A549 (cell line): ENCODE data around the gene SURF1. TPM values are rescaled to one million over a fixed set of nuclear protein-coding genes. Genes with fewer than 3 reads are reported as not detected.

Experiments used
- ATAC-seq, 2 experiments: fragments of 200-7000 bp in 1 of 2; fragments of >200 bp in 1 of 2; cut with Nextera tagmentation in 1 of 2; cut with Tn5 transposase in 1 of 2; 3 replicates each; pipeline versions ENCODE4 v1.8.0 to v1.9.1; 2018 to 2020; ENCODE audit warnings: mild to moderate bottlenecking in 1 of 2, moderate library complexity in 1 of 2
- CTCF ChIA-PET: fragments of 300-600 bp; sonication (Branson Sonifier 250); formaldehyde crosslinking; extraction: SDS; loops from one replicate; lab custom pipeline; 2021; ENCODE audit warnings: antibody characterized with exemption, inconsistent platforms; lab: Yijun Ruan, JAX
- POLR2A ChIA-PET: fragments of 350-600 bp; formaldehyde crosslinking; extraction: SDS; loops from one replicate; lab custom pipeline; 2021; ENCODE audit warnings: antibody characterized with exemption, inconsistent platforms; lab: Yijun Ruan, JAX
- DNase-seq, 2 experiments: peaks; one replicate each; pipeline versions ENCODE4 v3.0.0 to v3.0.0-alpha.2; 2011 to 2016; ENCODE audit warnings: low read depth in 1 of 2, low spot score in 1 of 2
- FAIRE-seq: peaks from 2 replicates; lab custom pipeline; 2011; peaks lifted over from hg19 to GRCh38; lab: Jason Lieb, UNC
- H3K27ac ChIP-seq, 2 experiments: fragments of >200 bp; sonication (Bioruptor Twin); formaldehyde crosslinking; 3 replicates each; pipeline ENCODE4 v1.5.1; 2016 to 2017
- H3K4me1 ChIP-seq: fragments of >200 bp; sonication (Bioruptor Twin); formaldehyde crosslinking; 3 replicates; pipeline ENCODE4 v1.6.1; 2016
- H3K4me2 ChIP-seq: fragments of >200 bp; sonication (Bioruptor Twin); formaldehyde crosslinking; 3 replicates; pipeline ENCODE4 v1.6.1; 2016
- H3K4me3 ChIP-seq: fragments of >200 bp; sonication (Bioruptor Twin); formaldehyde crosslinking; 3 replicates; pipeline ENCODE4 v1.5.1; 2016
- H3K9me3 ChIP-seq: fragments of >200 bp; sonication (Bioruptor Twin); formaldehyde crosslinking; 3 replicates; pipeline ENCODE4 v1.6.1; 2016
- CEBPB ChIP-seq, 2 experiments: fragments of >200 bp in 1 of 2; sonication (Bioruptor Twin) in 1 of 2; formaldehyde crosslinking in 1 of 2; IDR thresholded peaks; 2 replicates each; pipeline ENCODE4 v1.6.1; 2012 to 2016
- ELK1 ChIP-seq: fragments of 150-350 bp; IDR thresholded peaks from 2 replicates; pipeline ENCODE4 v1.6.1; 2014; ENCODE audit warnings: low read depth, mild to moderate bottlenecking, low read length
- ESRRA ChIP-seq: fragments of 150-350 bp; IDR thresholded peaks from 2 replicates; pipeline ENCODE4 v1.6.1; 2014; ENCODE audit warnings: mild to moderate bottlenecking, low read length, borderline replicate concordance
- FOSB ChIP-seq: fragments of 250-450 bp; sonication (Bioruptor Pico); IDR thresholded peaks from 2 replicates; pipeline ENCODE4 v1.5.0; 2020; ENCODE audit warnings: mild to moderate bottlenecking, moderate library complexity
- HES2 ChIP-seq: fragments of >200 bp; sonication (Bioruptor Twin); formaldehyde crosslinking; IDR thresholded peaks from 2 replicates; pipeline ENCODE4 v1.6.1; 2016
- HEYL ChIP-seq: fragments of 250-450 bp; sonication (Bioruptor Pico); IDR thresholded peaks from 2 replicates; pipeline ENCODE4 v1.8.0; 2021; ENCODE audit warnings: mild to moderate bottlenecking, moderate library complexity
- HOXB13 ChIP-seq: fragments of 250-450 bp; sonication (Bioruptor Pico); IDR thresholded peaks from 2 replicates; pipeline ENCODE4 v1.5.0; 2020; ENCODE audit warnings: low read depth, mild to moderate bottlenecking, moderate library complexity
- JUN ChIP-seq, 2 experiments: fragments of >200 bp; sonication (Bioruptor Twin); formaldehyde crosslinking; IDR thresholded peaks; 2 replicates in 1 of 2; 3 replicates in 1 of 2; pipeline ENCODE4 v1.6.1; 2016 to 2017
- JUNB ChIP-seq: fragments of >200 bp; sonication (Bioruptor Twin); formaldehyde crosslinking; IDR thresholded peaks from 2 replicates; pipeline ENCODE4 v1.6.1; 2016
- KDM1A ChIP-seq: fragments of 200-600 bp; sonication (generic); IDR thresholded peaks from 2 replicates; pipeline ENCODE4 v1.6.1; 2016; ENCODE audit warnings: low read depth, mild to moderate bottlenecking
- MYC ChIP-seq: IDR thresholded peaks from 2 replicates; pipeline ENCODE4 v1.6.1; 2012; ENCODE audit warnings: mild to moderate bottlenecking, inconsistent platforms, low read length, improper control_type of control experiment, borderline replicate concordance
- NFE2L2 ChIP-seq: fragments of 150-350 bp; conservative IDR thresholded peaks from 2 replicates; pipeline ENCODE4 v1.6.1; 2014; ENCODE audit warnings: low read length
- POLR2A ChIP-seq: IDR thresholded peaks from 2 replicates; pipeline ENCODE4 v1.6.1; 2012; ENCODE audit warnings: mild to moderate bottlenecking, low read length
- POLR2AphosphoS2 ChIP-seq: conservative IDR thresholded peaks from 2 replicates; pipeline ENCODE4 v1.6.1; 2012; ENCODE audit warnings: low read length, improper control_type of control experiment, inconsistent platforms
- RARB ChIP-seq: fragments of 250-450 bp; sonication (Bioruptor Pico); IDR thresholded peaks from 2 replicates; pipeline ENCODE4 v1.8.0; 2021; ENCODE audit warnings: mild to moderate bottlenecking, moderate library complexity
- RFX5 ChIP-seq: fragments of 450-650 bp; IDR thresholded peaks from 2 replicates; pipeline ENCODE4 v1.7.1; 2014; ENCODE audit warnings: antibody characterized with exemption, mild to moderate bottlenecking, moderate library complexity
- RNF2 ChIP-seq: fragments of 200-600 bp; sonication (generic); IDR thresholded peaks from 2 replicates; pipeline ENCODE4 v1.6.1; 2016; ENCODE audit warnings: low read depth, mild to moderate bottlenecking, antibody characterized with exemption, moderate library complexity, borderline replicate concordance
- SMC3 ChIP-seq: fragments of >200 bp; sonication (Bioruptor Twin); formaldehyde crosslinking; IDR thresholded peaks from 3 replicates; pipeline ENCODE4 v1.6.1; 2018; ENCODE audit warnings: inconsistent platforms
- SREBF2 ChIP-seq: fragments of 450-650 bp; IDR thresholded peaks from 2 replicates; pipeline ENCODE4 v1.6.1; 2014; ENCODE audit warnings: mild to moderate bottlenecking, moderate library complexity
- TFCP2L1 ChIP-seq: fragments of 250-450 bp; sonication (Bioruptor Pico); IDR thresholded peaks from 2 replicates; pipeline ENCODE4 v1.5.0; 2021; ENCODE audit warnings: mild to moderate bottlenecking
- ZFP36 ChIP-seq: fragments of 450-650 bp; IDR thresholded peaks from 2 replicates; pipeline ENCODE4 v1.6.1; 2014; ENCODE audit warnings: borderline replicate concordance; ENCODE audit not compliant: partially characterized antibody
- ZSCAN20 ChIP-seq: fragments of 250-450 bp; sonication (Bioruptor Pico); IDR thresholded peaks from 2 replicates; pipeline ENCODE4 v1.8.0; 2022; ENCODE audit warnings: mild to moderate bottlenecking, moderate library complexity
- WGBS: methylation state at CpG from one replicate; pipeline ENCODE4 v1.1.6; 2017; ENCODE audit errors: missing lambda C conversion rate; 5-methylcytosine and 5-hydroxymethylcytosine counted together
- polyA plus RNA-seq, 4 experiments: library from polyadenylated mRNA; depleted of rRNA in 3 of 4; stranded (reverse); fragments of >200 nt; fragmentation: RNase III in 1 of 4; extraction: RNeasy Plus Mini Kit Qiagen cat#74134 plus additional on column Dnase treatment in 1 of 4; gene quantifications; 2 replicates in 3 of 4; 3 replicates in 1 of 4; pipeline ENCODE4 v1.2.3, GENCODE V29; 2011 to 2017
- TF ChIP-seq, protein P1 (sequence below): IDR thresholded peaks from 2 replicates; pipeline ENCODE4 v1.6.1; 2012

SURF1 gene
- polyA plus RNA-seq, 2 of the 4 experiments (the other 2 are of a cell fraction), result 28.6 to 47.5 TPM

GRCh38 chr9:133390713-133391112, 34.4 kb upstream of the SURF1 start:
- TF ChIP-seq HOXB13 (CRISPR knock-in tag) (no peak), TFCP2L1 (CRISPR knock-in tag) (no peak), ELK1 (no peak), MYC (no peak), POLR2A (no peak), JUN (IDR thresholded peaks at IDR 0.05) (no peak), RARB (CRISPR knock-in tag) (no peak), SREBF2 (no peak), POLR2AphosphoS2 (no peak)
- TF ChIP-seq, protein P1, sequence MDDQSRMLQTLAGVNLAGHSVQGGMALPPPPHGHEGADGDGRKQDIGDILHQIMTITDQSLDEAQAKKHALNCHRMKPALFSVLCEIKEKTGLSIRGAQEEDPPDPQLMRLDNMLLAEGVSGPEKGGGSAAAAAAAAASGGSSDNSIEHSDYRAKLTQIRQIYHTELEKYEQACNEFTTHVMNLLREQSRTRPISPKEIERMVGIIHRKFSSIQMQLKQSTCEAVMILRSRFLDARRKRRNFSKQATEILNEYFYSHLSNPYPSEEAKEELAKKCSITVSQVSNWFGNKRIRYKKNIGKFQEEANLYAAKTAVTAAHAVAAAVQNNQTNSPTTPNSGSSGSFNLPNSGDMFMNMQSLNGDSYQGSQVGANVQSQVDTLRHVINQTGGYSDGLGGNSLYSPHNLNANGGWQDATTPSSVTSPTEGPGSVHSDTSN, result no peak
- H3K4me1 ChIP-seq, result no peaks in the 10 kb centered on the region
- FAIRE-seq (no peak), ATAC-seq (no peak), DNase-seq (no peak)
- WGBS, result 61% methylated on average over 7 of the region's 7 CpGs
- no peak overlapping the region for H3K4me2 ChIP-seq
- CTCF ChIA-PET, result no interaction called here
- no peaks in the 10 kb centered on the region for H3K9me3 ChIP-seq
- POLR2A ChIA-PET, result no interaction called here
- no peak overlapping the region for H3K4me3 ChIP-seq
- H3K27ac ChIP-seq, result no peak overlapping the region

DNA sequence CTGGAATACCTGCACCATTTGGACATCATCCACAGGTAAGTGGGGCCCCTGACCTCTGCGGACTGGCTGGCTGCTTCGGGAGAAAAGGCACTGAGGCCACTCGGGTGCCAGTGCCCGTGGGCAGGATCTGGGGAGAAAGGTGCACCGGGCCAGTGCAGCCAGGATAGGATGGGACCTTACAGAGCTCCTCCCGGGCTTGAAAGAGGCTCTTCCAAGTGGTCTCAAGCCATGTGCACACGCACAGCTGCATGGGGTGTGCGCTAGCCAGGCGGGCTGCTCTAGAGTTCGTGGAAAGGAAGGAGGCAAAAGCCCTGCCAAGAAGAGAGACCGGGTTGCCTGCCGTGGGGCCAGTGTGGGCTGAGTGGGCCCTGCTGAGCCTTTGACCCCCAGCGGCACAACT, 33.3 kb upstream of the SURF1 start:
- POLR2A ChIA-PET, result interaction anchor here (1.0 kb wide), 1 partner anchor 70 kb away, joined by 4 read pairs; the partner anchor contains the start of gene CACFD1
- no peak overlapping the region for H3K4me3 ChIP-seq
- DNase-seq (no peak), FAIRE-seq (no peak), ATAC-seq (no peak)
- H3K4me2 ChIP-seq, result no peak overlapping the region
- TF ChIP-seq JUNB (no peak), KDM1A (no peak), NFE2L2 (no peak), ESRRA (no peak), SMC3 (no peak), FOSB (CRISPR knock-in tag) (no peak), RFX5 (no peak), ZSCAN20 (CRISPR knock-in tag) (no peak), CEBPB (IDR thresholded peaks at IDR 0.05) (no peak), ZFP36 (no peak), RARB (CRISPR knock-in tag) (no peak), HES2 (no peak), HEYL (CRISPR knock-in tag) (no peak), RNF2 (no peak)
- TF ChIP-seq, protein P1, result no peak
- H3K9me3 ChIP-seq, result no peaks in the 10 kb centered on the region
- 87% methylated on average over 7 of the region's 13 CpGs for WGBS
- no peak overlapping the region for H3K27ac ChIP-seq
- CTCF ChIA-PET, result interaction anchor here (1.2 kb wide), 1 partner anchor 242 kb away, joined by 4 read pairs; no protein-coding TSS in a partner anchor
- H3K4me1 ChIP-seq, result no peaks in the 10 kb centered on the region
